ENCODE measurements around the gene PHLDA2.

Gene PHLDA2

DNA sequence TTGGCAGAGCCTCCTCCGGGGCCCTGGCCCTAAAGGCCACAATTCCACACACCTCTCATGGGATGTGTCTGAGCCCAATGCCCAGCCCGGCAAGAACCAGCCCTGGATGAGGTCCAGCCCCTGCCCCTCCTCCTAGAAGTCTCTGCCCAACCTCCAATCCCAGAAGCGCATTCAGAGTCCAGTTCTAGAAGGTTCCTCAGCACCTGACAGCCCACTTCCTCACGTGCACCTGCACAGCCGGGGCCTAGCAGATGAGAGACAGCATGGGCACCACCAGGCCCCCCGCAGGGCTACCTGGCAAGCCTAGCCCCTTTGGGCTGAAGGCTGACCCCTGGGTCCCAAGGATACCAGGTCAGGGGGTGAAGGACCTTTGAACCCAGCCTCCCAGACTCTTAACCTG, 32.2 kb downstream of the PHLDA2 start:
- DNase-seq (ENCODE audit: low read depth): no peak

DNA sequence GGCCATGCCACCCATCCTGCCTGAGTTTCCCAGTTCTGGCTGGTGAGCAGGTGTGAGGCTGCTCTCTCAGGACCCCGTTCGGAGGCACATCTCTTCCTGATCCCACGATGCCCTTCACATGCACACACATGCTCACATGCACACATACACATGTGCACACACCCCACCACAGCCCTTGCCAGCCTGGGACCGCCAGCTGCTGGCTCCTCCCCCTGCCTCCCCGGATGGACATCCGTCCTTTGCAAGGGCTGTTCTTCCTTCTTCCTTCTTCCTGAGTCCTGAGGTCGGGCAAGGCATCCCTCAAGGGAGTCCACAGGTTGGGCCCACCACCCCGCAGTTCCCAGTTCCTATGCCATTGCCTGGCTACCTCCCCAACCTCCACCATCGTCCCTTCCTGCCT, 33.2 kb downstream of the PHLDA2 start:
- DNase-seq (ENCODE audit: low read depth): no peak

DNA sequence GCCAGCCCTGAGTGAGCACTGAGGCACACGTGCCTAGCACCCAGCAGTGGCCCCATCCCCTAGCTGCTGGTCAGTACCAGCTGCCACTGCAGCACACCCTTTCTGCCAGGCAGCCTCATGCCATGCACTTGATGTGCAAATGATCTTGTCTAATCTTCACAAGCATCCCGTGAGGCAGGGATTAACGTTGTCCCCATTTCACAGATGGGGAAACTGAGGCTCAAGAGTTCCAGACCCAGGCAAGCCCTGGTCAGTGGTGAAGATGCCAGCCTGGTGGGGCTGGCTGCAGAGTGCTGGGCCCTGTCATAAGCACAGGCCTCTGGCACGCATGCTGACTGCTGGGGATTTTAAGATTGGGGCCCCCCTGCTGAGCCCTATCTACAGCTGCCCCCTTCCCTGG, 35.3 kb downstream of the PHLDA2 start:
- DNase-seq (ENCODE audit: low read depth): no peak

DNA sequence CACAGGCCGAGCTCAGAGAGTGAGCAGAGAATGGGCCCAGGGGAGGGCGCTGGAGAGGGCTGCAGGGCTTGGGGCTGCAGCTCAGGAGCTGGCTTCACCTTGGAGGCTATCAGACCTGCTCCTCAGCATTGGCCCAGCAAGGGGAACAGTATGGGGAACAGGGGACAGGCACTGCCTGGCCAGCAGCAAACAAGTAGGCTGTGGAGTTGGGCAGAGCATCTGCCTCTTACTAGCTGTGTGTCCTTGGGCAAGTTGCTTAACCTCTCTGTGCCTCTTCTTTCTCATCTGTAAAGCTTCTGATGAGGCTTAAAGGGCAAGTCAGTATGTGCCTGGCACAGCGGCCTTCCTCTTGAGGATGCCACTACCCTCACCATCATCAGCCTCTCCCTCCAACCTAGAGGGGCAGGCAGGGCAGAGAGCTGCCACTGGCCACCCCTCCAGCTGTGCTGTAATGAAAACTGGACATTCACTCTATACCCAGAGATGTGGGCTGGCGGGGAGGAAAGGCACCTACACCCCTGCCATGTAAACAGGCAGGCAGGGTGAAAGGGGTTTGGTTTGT, 36.2 kb downstream of the PHLDA2 start:
- DNase-seq (ENCODE audit: low read depth): no peak

DNA sequence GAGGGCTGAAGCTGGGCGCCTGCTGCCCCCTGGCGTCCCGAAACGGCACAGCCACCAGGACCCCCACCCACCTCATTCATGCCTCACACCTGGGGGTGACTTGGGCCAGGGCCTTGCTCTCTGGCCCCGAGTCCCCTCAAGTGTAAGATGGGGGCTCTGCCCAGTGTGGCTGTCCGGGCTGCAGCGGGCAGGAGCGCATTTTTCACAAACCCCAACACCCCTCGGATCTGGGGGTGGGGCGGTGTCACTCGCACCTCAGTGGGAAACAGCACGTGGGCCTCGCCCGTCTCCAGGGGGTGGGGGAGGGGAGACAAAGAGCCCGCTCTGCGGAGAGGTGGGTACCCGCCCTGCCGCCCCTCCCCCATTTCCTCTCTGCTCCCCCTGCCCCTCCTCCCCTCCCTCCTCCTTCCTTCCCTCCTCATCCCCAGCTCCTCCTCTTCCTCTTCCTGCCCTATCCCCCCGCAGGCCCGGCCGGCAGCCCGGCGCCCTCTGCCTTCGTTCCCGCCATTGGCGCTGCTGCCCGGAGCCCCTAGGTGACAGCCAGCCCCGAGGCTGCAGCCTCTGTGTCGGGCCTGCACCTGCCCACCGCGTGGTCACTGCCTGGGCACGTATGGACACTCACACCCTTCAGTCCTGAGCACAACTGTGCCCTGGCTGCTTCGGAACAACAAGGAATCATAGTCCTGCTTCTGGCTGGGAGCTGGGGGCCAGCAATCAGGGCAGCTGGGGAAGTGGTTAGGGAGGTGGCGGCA, 36.8 kb downstream of the PHLDA2 start:
- peak; percentile 55 for DNase-seq (ENCODE audit: low read depth)

DNA sequence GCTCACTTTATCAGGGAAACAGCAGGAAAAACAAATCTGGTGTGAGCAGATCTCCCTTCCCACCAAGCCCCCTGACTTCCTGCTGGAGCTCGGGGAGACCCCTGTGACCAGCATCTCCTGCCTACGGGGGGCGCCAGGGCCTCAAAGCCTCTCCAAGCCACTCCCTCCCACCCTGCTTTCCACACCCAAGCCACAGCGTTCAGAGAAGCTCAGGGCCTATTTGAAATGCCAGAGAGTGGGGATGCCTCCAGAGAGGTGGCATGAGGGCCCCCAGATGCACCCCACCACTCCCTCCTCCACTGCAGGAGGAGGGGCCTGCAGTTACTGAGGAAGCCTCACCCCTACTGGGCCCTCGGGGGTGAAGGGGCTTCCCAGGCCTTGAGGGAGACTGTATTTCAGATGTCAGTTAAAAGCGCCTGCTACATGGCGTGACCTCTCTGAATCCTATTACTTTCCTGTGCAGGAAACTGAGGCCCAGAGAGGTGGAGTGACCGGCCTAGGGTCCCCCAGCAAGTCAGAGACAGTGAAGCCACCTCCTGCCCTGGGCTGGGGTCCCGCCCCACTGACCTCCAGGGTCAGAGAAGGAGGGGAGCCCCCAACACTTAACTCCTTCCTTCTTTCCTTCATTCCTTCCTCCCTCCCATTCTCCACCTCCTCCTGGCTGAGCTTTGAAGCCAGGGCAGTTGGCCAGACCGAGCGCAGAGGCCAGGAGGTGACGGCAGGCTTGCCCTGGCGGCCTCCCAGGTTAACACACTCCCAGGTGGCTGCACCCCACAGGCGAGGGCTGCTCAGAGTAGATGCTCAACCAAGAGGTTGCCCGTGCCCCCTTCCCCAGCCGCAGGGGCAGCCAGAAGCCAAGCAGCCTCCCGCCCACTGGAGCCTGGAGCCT, 37.6 kb downstream of the PHLDA2 start:
- no peak for DNase-seq (ENCODE audit: low read depth)

DNA sequence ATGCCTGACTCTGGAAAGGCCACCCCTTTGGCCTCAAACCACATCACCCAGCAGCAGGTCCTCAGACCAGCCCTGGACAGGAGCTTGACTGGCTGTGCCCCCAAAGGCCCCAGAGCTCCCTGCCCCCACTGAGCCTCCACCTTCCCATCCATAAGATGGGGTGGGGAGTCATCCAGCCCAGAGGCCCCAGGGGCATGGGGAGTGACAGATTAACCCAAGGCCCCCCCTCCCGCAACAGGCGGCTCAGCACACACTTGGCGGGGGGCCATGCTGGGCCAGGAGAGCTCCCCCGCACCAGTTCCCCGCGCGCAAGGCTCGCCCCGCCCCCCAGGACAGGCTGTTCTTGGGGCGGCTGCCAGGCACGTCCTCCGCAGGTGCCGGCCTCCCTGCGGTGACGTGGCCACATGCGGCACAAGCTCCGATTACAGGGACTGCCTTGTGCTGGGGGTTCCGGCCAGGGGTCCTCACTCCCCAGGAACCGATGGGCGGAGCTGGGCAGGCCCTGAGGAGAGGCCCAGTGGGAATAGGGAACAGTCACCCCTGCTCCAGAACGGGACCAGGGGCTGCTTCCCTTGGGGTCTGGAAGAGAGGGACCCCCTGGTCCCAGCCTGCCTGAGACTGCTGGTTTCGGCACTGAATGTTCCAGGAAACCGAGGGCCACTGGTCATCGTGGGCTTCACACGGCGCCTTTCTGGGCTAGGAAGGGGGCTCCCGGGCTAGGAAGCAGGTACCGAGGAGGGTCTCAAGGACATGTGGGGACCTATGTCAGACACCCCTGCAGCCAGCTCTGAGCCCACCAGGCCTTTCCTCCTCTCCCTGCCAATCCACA, 38.5 kb downstream of the PHLDA2 start:
- no peak for DNase-seq (ENCODE audit: low read depth)

DNA sequence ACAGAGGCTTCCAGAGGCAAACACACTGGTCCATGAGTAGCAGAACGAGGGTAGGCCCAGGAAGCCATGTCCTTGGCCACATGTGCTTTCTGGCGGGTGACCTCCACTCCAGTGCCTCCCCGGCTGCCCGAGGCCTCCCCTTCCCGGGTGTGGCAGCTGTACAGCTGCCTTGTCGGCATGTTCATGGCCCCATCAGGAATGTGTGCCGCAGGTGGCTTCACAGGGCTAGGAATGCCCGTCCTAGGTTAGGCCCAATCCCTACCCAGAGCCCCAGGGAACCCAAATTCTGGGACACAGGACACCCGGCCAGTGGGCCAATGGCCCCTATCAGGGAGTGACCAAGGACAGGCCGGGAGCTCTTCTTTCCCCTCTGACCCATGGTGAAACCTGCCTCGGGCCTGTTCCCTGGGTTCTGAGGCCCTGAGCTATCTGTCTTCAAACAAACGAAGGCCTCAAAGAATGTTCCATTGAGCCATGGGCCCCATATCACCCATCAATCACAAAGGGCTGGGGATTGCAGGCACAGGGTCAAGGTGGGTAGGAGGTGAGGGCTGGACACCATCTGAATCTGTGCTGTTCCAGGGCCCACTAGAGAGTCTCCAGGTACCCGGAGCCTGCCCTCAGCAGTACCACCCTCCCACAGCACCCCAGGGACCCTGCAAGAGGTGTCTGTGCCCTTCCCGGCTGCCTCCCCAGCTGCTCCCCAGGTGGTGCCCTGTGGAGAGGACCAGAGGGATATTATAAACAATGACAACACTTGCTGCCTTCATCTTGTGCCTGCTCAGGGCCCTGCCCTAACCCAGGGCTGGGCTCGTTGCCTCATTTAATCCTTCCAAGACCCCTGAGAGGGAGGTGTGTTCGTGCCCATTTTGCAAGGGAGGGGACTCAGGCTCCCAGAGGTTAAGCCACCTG, 39.6 kb downstream of the PHLDA2 start:
- no peak for DNase-seq (ENCODE audit: low read depth)

DNA sequence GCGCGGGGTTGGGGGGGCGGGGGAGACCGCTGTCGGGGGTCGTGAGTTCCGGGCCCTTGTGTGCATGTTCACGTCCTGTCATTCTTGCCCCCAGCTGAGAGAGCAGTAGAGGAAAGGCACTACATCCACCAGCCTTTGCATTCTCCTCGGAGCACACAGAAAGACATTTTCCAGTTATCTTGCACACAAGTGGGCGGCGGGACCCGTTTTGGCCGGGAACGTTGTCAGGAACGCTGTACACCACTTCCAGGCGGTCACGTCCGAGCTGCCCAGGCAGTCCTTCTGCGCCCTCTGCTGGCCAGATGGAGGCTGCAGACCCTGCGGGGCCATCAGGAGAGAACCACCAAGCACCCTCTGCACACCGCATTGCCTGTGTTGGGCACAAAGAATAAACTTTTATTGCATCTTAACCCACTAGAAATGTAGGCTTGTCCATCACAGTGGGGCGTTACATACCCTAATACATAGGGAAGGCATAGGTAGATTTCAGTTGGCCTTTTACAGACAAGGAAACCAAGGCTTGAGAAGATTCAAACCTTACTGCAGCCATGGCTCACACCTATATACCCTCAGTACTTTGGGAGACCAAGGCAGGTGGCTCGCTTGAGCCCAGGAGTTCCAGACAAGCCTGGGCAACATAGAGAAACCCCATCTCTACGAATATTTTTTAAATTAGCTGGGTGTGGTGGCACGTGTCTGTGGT, 40.8 kb downstream of the PHLDA2 start:
- DNase-seq (ENCODE audit: low read depth): peak; percentile 74

DNA sequence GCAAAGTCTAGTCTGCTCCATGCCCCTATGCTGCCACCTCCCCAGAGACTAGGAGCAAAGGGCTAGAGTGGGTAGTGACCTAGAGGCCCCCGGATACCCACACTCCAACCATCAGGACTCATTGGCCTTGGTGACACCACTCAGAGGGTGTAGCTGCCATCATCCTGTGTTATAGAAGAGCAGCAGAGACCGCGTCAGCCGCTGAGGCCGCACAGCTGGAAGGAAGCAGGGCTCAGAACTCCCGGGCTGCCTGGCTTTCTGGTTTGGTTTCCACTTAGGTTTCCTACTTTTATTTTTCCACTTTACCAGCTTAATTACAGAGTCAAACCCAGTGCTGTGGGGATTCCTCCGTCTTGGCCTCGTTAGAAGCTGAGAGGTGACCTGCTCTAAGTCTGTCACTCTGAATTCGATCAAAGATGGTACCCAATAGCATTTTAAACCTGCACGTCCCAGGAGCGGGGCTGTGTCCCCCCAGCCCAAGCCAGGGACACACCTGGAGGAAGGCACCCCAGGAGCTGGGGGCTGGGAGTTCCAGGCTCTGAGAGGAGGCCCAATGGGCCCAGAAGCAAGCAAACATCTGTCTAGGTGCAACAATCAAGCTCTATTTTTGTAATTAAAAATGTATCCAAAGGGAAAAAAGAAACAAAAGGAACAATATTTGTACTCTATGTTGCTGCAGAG, 41.6 kb downstream of the PHLDA2 start:
- no peak for DNase-seq (ENCODE audit: low read depth)

DNA sequence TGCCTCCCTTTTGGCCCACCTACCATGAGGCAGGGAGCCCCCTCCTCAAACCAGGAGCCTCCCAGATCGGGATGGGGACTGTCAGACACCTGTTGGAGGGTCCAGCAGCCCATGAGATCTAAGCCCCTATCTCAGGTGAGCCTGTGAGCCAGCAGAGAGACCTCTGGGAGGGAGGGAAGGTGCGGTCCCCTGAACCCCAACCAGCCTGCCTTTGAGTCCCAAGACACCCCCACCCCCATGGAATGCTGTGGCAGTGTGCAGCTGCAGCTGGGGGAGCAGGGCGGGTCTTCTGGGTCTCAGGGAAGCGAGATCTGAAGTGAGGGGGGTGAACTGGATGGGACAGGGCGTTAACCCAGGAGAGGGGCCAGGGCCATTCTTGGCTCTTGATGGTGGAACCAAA, 42.3 kb downstream of the PHLDA2 start:
- DNase-seq (ENCODE audit: low read depth): no peak

DNA sequence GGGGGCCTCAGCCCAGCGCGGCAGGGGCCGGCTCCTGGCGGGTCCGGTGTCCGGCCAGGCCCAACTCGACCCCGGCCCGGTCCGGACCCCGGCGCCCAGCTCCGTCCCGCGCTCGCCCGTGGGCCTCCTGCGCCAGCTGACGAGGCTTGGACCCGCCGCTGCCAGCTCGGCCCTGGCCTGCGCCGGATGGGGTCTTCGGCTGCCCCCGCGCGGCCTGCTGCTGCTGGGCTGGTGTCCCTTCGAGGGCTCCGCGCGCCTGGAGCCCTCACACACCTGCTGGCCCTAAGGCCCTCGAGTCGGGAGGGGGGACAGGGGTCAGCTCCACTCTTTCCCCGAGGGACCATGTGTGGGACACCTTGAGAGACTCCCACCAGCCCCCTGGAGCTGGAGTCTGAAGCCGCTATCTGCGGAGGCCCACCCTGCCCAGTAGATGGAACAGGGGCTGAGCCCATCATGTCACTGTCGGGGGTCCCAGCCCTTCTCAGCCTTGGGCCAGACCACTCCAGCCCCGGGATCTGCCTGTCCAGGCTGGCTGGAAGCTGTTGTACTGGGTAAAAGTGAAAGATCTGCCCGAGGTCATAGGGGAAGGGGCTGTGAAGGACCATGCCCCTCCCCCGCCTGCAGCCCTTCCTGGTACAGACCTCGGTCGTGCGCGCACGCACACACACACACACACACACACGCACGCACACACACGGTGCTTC, 42.9 kb downstream of the PHLDA2 start:
- DNase-seq (ENCODE audit: low read depth): no peak

DNA sequence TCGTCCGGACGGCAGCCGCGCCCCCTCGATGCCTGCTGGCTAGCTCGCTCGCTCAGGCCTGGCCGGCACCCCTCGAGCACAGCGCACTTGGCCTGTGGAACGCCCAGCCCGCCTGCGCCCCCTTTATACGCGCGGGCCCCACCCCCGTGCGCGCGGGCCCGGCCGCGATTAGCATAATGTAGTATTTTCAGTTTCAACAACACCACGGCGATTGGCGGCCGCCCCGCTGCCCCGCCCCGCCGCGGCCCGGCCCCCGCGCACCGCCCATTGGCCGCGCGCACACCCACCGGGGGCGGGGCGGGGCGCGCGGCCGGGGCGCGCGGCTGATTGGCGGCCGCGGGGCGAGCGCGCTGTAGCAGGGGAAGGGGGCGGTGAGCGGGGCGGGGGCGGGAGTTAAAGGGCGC, 43.5 kb downstream of the PHLDA2 start, which contains the start of gene CDKN1C:
TSS of gene CDKN1C (minus strand) at position 98 of the 404 bp plus-strand sequence. CDS start 319 bp downstream, outside the sequence.
- peak; percentile 66 for DNase-seq (ENCODE audit: low read depth)

DNA sequence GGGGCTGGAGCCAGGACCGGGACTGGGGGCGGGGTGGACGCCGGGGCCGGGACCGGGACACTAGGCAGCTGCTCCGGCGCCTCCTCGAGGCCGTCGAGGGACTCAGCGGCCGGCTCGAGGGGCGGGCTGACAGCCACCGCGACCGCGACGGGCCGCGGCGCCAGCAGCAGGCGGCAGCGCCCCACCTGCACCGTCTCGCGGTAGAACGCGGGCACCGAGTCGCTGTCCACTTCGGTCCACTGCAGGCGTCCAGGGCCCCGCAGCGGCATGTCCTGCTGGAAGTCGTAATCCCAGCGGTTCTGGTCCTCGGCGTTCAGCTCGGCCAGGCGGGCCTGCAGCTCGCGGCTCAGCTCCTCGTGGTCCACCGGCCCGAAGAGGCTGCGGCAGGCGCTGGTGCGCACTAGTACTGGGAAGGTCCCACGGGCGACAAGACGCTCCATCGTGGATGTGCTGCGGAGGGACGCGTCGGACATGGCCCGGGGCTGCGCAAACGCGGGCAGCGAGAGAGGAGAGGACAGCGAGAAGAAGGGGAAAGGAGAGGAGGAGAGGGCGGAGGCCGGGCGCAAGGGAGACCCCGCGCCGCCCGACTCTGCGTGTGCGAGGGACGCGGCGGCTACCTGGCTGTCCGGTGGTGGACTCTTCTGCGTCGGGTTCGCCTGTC, 44.1 kb downstream of the PHLDA2 start:
- DNase-seq (ENCODE audit: low read depth): peak; percentile 38

DNA sequence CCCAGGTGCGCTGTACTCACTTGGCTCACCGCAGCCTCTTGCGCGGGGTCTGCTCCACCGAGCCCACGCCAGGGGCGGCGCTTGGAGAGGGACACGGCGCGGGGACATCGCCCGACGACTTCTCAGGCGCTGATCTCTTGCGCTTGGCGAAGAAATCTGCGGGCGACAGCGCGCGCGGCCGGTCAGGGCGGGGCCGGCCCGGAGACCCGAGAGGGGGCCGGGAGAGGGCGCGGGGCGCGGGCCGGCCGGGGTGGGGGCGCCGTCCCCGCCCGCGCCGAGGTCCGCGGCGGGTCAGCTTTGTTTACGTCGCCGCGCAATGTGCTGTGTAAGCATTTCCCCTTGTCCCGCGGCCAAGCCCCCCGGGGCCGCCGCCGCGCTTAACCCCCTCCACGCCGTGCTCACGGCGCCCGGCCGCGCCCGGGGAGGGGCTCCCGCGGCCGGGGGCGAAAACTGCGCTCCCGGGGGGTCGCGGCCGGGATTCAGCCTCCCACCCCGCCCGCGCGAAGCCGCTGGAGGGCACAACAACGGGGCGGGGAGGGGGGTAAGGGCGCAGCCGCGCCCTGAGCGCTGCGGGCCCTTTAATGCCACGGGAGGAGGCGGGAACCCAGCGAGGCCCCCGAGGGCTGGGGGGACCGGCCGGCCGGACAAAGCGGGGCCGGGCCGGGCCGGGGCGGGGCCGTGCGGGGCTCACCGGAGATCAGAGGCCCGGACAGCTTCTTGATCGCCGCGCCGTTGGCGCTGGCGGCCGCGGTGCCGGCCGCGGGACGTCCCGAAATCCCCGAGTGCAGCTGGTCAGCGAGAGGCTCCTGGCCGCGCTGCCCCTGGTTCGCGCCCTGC, 45.0 kb downstream of the PHLDA2 start:
- DNase-seq (ENCODE audit: low read depth): peak; percentile 32

DNA sequence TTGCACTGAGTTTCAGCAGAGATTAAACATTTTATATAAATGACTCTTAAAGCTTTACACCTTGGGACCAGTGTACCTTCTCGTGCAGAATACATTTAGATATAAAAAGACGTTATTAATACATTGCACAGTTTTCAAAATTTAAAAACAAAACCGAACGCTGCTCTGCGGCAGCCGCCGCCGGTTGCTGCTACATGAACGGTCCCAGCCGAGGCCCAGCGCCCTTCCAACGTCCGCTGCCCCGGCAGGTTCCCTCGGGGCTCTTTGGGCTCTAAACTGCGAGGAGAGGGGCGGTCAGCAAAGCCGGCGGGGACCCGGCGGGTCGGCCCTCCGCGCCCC, 45.6 kb downstream of the PHLDA2 start:
- DNase-seq (ENCODE audit: low read depth): no peak

DNA sequence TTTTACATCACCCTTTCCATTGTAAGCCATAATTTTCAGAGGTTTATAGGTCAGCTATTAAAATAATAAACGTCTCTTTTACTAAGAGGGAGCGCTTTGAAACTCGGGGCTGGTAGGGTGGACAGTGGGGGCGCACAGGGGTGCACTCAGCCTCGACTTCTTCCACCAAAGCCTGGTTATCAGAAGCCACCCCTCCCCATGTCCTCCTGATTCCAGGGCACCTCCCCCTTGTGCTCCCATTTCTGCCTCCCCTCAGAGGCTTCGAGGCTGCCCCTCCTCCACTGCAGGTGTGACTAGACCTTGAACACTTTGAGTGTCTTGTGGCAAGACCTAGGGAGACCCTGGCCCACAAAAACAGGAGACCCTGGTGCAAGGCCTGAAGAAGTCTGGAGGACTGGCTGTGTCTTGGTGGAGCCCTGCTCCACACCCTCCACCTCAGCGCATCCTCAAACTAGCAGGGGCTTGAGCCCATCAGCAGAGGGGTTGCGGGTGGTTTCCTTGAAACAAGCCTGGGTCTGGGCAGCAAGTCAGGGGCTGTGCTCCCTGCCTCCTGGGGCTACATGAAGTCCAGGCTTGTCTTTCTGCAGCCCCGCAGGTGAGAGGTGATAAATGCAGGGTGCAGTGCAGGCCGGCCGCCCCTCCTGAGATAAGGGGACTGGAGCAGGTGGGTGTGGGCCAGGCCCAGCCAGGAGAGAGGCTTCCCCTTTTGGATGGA, 46.7 kb downstream of the PHLDA2 start:
- DNase-seq (ENCODE audit: low read depth): no peak

All from fibroblast of gingiva (primary cell).